Measurements from ENCODE around the gene TLE3.

DNA sequence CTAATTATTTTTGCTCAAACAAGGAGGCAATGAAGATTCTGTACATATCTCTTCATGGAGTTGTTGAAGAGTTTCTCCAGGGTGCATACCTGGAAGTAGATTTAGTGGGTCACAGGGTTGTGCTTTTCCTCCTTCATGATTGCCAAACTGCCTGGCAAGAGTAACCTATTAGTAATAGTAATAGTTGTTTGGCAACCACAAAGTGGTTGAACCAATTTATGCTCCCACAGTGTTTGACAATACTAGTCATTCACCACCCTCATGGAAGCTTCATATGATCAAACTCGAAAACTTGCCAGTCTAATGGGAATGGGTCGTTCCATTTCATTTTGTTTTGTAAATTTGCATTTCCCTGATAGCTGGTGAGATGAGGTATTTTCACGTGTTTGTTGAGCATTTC lies 57.8 kb downstream of the TLE3 start:
- TF ChIP-seq, protein P1, sequence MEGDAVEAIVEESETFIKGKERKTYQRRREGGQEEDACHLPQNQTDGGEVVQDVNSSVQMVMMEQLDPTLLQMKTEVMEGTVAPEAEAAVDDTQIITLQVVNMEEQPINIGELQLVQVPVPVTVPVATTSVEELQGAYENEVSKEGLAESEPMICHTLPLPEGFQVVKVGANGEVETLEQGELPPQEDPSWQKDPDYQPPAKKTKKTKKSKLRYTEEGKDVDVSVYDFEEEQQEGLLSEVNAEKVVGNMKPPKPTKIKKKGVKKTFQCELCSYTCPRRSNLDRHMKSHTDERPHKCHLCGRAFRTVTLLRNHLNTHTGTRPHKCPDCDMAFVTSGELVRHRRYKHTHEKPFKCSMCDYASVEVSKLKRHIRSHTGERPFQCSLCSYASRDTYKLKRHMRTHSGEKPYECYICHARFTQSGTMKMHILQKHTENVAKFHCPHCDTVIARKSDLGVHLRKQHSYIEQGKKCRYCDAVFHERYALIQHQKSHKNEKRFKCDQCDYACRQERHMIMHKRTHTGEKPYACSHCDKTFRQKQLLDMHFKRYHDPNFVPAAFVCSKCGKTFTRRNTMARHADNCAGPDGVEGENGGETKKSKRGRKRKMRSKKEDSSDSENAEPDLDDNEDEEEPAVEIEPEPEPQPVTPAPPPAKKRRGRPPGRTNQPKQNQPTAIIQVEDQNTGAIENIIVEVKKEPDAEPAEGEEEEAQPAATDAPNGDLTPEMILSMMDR (IDR thresholded peaks at IDR 0.05): no peak
- TF ChIP-seq POLR2A (IDR thresholded peaks at IDR 0.05) (no peak), EP300 (IDR thresholded peaks at IDR 0.05) (no peak)
